Activated B cell treated with CpG ODN at 0.5 μM for 24 hours (primary cell): ENCODE results near the gene SLC30A5. TPM values are rescaled to one million over a fixed set of nuclear protein-coding genes. Genes with fewer than 3 reads are reported as not detected.

ENCODE experiments used
- ATAC-seq: fragments of 200-7000 bp; cut with Tn5 transposase; one replicate; pipeline ENCODE4 v1.10.0; 2021; ENCODE audit warnings: low read depth, mild to moderate bottlenecking, moderate library complexity
- CTCF ChIA-PET: fragments of 350-600 bp; sonication (Branson Sonifier 250); formaldehyde crosslinking; loops from one replicate; lab custom pipeline; 2021; ENCODE audit warnings: antibody characterized with exemption; lab: Charles Lee
- POLR2A ChIA-PET: fragments of 350-600 bp; sonication (Branson Sonifier 250); formaldehyde crosslinking; loops from one replicate; lab custom pipeline; 2021; ENCODE audit warnings: antibody characterized with exemption; lab: Charles Lee
- DNase-seq: peaks from one replicate; pipeline ENCODE4 v3.0.0; 2022
- H3K27ac Mint-ChIP-seq: one replicate; pipeline ENCODE4 v1.8.0; 2020; ENCODE audit warnings: mixed read lengths
- H3K27me3 Mint-ChIP-seq: one replicate; pipeline ENCODE4 v1.8.0; 2021; ENCODE audit warnings: mixed read lengths
- H3K36me3 Mint-ChIP-seq: one replicate; pipeline ENCODE4 v1.8.0; 2021; ENCODE audit warnings: low read depth, mixed read lengths
- H3K4me1 Mint-ChIP-seq: one replicate; pipeline ENCODE4 v1.8.0; 2021; ENCODE audit warnings: mixed read lengths
- H3K4me3 Mint-ChIP-seq: one replicate; pipeline ENCODE4 v1.8.0; 2020; ENCODE audit warnings: mild to moderate bottlenecking, mixed read lengths
- H3K9me3 Mint-ChIP-seq: one replicate; pipeline ENCODE4 v1.8.0; 2020; ENCODE audit warnings: mixed read lengths
- intact Hi-C: fragments of 100-400 bp; cut with micrococcal nuclease; formaldehyde crosslinking; loops from one replicate; pipeline ENCODE4 v1.15.1; 2024
- total RNA-seq: library from RNA; stranded (reverse); gene quantifications from 2 replicates; pipeline ENCODE4 v1.2.3, GENCODE V29; 2022
- TF ChIP-seq, protein P1 (sequence below): fragments of 200-600 bp; IDR thresholded peaks from one replicate; pipeline ENCODE4 v1.8.0; 2022; ENCODE audit warnings: antibody characterized with exemption, mild to moderate bottlenecking

Gene SLC30A5
- total RNA-seq, 1 donor from 2014 or later = 23.2 TPM

DNA sequence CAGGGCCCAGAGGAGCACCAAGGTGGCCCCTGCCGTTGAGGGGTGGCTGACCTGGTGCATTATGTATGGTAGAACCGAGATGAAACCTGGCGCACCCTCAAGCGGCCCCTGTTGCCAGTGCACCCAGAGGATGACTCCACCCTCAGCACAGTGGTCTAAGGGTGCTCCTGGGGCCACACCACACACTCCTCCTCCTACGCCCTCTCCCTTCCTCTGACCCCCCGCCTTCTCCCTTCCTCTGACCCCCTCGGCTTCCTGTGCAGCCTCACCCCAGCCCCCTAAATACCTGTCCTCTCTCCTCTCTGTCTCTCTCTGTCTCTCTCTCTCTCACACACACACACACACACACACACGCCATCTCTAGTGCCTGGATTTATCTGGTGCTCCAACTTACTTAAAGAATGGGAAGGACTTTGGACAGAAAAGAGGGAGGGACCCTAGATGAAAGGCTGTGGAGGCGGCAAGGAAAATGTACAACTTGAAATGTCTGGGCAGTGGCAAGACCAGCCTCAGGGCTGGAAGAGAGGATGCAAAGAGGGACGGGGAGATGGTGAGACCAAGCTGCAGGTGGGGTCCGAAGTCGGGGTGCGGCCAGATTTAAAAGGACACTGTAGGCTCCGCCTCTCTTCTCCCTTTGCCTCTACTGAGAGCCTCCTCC, 18.2 kb upstream of the SLC30A5 start:
- TF ChIP-seq, protein P1, sequence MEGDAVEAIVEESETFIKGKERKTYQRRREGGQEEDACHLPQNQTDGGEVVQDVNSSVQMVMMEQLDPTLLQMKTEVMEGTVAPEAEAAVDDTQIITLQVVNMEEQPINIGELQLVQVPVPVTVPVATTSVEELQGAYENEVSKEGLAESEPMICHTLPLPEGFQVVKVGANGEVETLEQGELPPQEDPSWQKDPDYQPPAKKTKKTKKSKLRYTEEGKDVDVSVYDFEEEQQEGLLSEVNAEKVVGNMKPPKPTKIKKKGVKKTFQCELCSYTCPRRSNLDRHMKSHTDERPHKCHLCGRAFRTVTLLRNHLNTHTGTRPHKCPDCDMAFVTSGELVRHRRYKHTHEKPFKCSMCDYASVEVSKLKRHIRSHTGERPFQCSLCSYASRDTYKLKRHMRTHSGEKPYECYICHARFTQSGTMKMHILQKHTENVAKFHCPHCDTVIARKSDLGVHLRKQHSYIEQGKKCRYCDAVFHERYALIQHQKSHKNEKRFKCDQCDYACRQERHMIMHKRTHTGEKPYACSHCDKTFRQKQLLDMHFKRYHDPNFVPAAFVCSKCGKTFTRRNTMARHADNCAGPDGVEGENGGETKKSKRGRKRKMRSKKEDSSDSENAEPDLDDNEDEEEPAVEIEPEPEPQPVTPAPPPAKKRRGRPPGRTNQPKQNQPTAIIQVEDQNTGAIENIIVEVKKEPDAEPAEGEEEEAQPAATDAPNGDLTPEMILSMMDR = no peak
- peaks cover 3% of the 10 kb centered on the region for H3K27me3 Mint-ChIP-seq
- no peaks in the 10 kb centered on the region for H3K9me3 Mint-ChIP-seq
- no peaks in the 10 kb centered on the region for H3K4me1 Mint-ChIP-seq
- no peak for DNase-seq
- H3K27ac Mint-ChIP-seq = no peak overlapping the region
- intact Hi-C loops = no loop called here
- ChIA-PET CTCF (no interaction called here), POLR2A (no interaction called here)
- no peak for ATAC-seq
- no peaks in the 10 kb centered on the region for H3K36me3 Mint-ChIP-seq
- no peak overlapping the region for H3K4me3 Mint-ChIP-seq

GRCh38 chr5:69078921-69079540, 14.8 kb upstream of the SLC30A5 start:
- ATAC-seq (no peak), DNase-seq (no peak)
- POLR2A ChIA-PET = no interaction called here
- intact Hi-C loops = no loop called here
- Mint-ChIP-seq H3K36me3 (no peaks in the 10 kb centered on the region), H3K27ac (no peak overlapping the region), H3K4me1 (no peaks in the 10 kb centered on the region), H3K4me3 (no peak overlapping the region), H3K9me3 (no peaks in the 10 kb centered on the region), H3K27me3 (no peaks in the 10 kb centered on the region)
- TF ChIP-seq, protein P1 = no peak
- CTCF ChIA-PET = no interaction called here

- H3K4me1 Mint-ChIP-seq = no peaks in the 10 kb centered on the region
- no peaks in the 10 kb centered on the region for H3K36me3 Mint-ChIP-seq
- H3K9me3 Mint-ChIP-seq = no peaks in the 10 kb centered on the region
- H3K27ac Mint-ChIP-seq = no peak overlapping the region
- H3K27me3 Mint-ChIP-seq = no peaks in the 10 kb centered on the region
- POLR2A ChIA-PET = no interaction called here
- H3K4me3 Mint-ChIP-seq = no peak overlapping the region
- ATAC-seq (no peak), DNase-seq (no peak)
- intact Hi-C loops = no loop called here
- TF ChIP-seq, protein P1 = no peak
- CTCF ChIA-PET = no interaction called here
Measured at GRCh38 chr5:69079556-69079955, 14.3 kb upstream of the SLC30A5 start.

DNA sequence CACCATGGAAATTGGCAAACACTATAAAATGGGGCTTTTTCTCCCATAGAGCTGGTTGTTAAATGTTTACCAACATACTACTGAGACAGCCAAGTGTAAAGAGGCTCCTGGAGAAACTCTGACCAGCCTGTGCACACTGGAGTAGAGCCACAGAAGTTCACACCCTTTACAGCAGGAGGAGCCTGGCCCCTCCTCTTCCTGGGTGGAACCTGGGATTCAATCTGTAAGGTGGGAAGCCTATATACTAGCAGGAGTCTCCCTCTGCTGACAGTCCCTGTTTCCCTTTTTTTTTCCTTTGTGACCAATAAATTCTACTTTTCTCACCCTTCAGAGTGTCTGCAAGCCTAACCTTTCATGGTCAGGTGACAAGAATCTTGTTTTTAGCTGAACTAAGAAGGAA, 10.4 kb upstream of the SLC30A5 start:
- no peak for DNase-seq
- Mint-ChIP-seq H3K9me3 (no peaks in the 10 kb centered on the region), H3K4me1 (no peaks in the 10 kb centered on the region), H3K36me3 (no peaks in the 10 kb centered on the region), H3K27me3 (no peaks in the 10 kb centered on the region), H3K27ac (no peak overlapping the region), H3K4me3 (no peak overlapping the region)
- no peak for ATAC-seq
- TF ChIP-seq, protein P1 = no peak
- POLR2A ChIA-PET = no interaction called here
- intact Hi-C loops = no loop called here
- CTCF ChIA-PET = interaction anchor here (2.4 kb wide), 1 partner anchor 10 kb away, joined by 13 read pairs; the partner anchor contains the start of gene SLC30A5

GRCh38 chr5:69084195-69084594, 9.6 kb upstream of the SLC30A5 start:
- Mint-ChIP-seq H3K36me3 (no peaks in the 10 kb centered on the region), H3K27me3 (no peaks in the 10 kb centered on the region), H3K4me1 (no peaks in the 10 kb centered on the region), H3K27ac (no peak overlapping the region), H3K4me3 (no peak overlapping the region), H3K9me3 (no peaks in the 10 kb centered on the region)
- no peak for DNase-seq
- ChIA-PET CTCF (interaction anchor here (2.4 kb wide), 1 partner anchor 9 kb away, joined by 13 read pairs; the partner anchor contains the start of gene SLC30A5), POLR2A (no interaction called here)
- TF ChIP-seq, protein P1 = no peak
- intact Hi-C loops = no loop called here
- ATAC-seq = no peak
